Nephron progenitor cell (in vitro differentiated cells): ENCODE measurements around the gene XPOT.
A peak's percentile ranks its signal among the peaks of the same experiment; 100 is the strongest.

Experiments
- DNase-seq: peaks from one replicate; pipeline ENCODE4 v3.0.0; 2021
- H3K27ac Mint-ChIP-seq: 2 replicates; pipeline ENCODE4 v1.8.0; 2021; ENCODE audit warnings: mild to moderate bottlenecking, moderate library complexity, mixed read lengths
- H3K27me3 Mint-ChIP-seq: 2 replicates; pipeline ENCODE4 v1.8.0; 2021; ENCODE audit warnings: mild to moderate bottlenecking, low read depth, mixed read lengths; ENCODE audit not compliant: poor library complexity
- H3K36me3 Mint-ChIP-seq: 2 replicates; pipeline ENCODE4 v1.8.0; 2021; ENCODE audit warnings: low read depth, mixed read lengths
- H3K4me1 Mint-ChIP-seq: 2 replicates; pipeline ENCODE4 v1.8.0; 2021; ENCODE audit warnings: mixed read lengths
- H3K4me3 Mint-ChIP-seq: 2 replicates; pipeline ENCODE4 v1.8.0; 2021; ENCODE audit warnings: mild to moderate bottlenecking, moderate library complexity, mixed read lengths
- H3K9me3 Mint-ChIP-seq: 2 replicates; pipeline ENCODE4 v1.8.0; 2021; ENCODE audit warnings: mild to moderate bottlenecking, moderate library complexity, mixed read lengths
- TF ChIP-seq, protein P1 (sequence below): fragments of 200-600 bp; sonication (generic); IDR thresholded peaks from 2 replicates; pipeline ENCODE4 v1.5.0; 2021; ENCODE audit warnings: antibody characterized with exemption

XPOT gene

DNA sequence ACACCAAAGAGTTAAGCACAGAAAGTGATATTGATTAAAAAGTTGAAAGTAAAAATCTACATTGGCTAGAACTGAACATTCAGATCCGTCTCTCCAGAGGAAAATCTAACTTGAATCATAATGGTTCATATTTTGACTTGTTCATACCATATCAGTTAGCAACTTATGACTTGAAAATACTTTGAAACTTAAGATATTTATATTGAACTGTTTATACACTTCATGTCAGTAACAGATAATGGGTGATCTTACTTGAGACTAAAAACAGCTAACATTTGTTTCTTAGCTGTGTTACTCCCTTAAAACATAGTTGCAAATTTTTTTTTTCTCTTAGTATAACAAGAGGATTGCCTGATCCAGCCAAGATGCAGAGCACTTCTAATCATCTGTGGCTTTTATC lies 51.3 kb downstream of the XPOT start:
- Mint-ChIP-seq H3K27ac (no peak overlapping the region), H3K4me1 (peaks cover 57% of the 10 kb centered on the region), H3K9me3 (no peaks in the 10 kb centered on the region), H3K36me3 (peaks cover 43% of the 10 kb centered on the region), H3K27me3 (peaks cover 3% of the 10 kb centered on the region), H3K4me3 (no peak overlapping the region)
- TF ChIP-seq, protein P1, sequence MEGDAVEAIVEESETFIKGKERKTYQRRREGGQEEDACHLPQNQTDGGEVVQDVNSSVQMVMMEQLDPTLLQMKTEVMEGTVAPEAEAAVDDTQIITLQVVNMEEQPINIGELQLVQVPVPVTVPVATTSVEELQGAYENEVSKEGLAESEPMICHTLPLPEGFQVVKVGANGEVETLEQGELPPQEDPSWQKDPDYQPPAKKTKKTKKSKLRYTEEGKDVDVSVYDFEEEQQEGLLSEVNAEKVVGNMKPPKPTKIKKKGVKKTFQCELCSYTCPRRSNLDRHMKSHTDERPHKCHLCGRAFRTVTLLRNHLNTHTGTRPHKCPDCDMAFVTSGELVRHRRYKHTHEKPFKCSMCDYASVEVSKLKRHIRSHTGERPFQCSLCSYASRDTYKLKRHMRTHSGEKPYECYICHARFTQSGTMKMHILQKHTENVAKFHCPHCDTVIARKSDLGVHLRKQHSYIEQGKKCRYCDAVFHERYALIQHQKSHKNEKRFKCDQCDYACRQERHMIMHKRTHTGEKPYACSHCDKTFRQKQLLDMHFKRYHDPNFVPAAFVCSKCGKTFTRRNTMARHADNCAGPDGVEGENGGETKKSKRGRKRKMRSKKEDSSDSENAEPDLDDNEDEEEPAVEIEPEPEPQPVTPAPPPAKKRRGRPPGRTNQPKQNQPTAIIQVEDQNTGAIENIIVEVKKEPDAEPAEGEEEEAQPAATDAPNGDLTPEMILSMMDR = no peak
- DNase-seq = no peak

DNA sequence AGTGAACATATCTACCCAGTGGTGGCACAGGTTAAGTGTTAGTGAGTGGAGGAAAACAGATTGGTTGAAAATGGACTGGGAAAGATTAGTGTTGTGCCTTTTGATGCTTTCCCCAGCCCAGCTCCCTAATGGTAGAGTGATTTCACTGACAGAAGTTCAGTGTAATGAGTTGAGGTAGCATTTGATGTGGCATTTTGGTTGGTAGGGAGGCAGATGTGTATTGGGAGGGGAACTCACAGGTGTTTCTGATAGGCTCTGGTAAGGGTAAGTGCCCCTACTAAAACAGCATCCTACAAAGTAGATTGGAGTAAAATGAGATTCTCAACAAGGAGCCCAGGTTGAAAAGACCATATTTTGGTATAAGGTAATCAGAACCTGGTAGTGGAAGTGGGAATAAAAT lies 51.9 kb downstream of the XPOT start:
- TF ChIP-seq, protein P1 = no peak
- no peak overlapping the region for H3K4me3 Mint-ChIP-seq
- H3K36me3 Mint-ChIP-seq = peaks cover 47% of the 10 kb centered on the region
- peaks cover 3% of the 10 kb centered on the region for H3K27me3 Mint-ChIP-seq
- no peaks in the 10 kb centered on the region for H3K9me3 Mint-ChIP-seq
- peak overlapping the region; percentile 37 for H3K27ac Mint-ChIP-seq
- DNase-seq = no peak
- peaks cover 56% of the 10 kb centered on the region for H3K4me1 Mint-ChIP-seq

GRCh38 chr12:64457032-64457431 lies 52.8 kb downstream of the XPOT start:
- Mint-ChIP-seq H3K27ac (no peak overlapping the region), H3K4me1 (peaks cover 56% of the 10 kb centered on the region), H3K4me3 (no peak overlapping the region), H3K9me3 (no peaks in the 10 kb centered on the region), H3K36me3 (peaks cover 54% of the 10 kb centered on the region), H3K27me3 (no peaks in the 10 kb centered on the region)
- TF ChIP-seq, protein P1 = no peak
- DNase-seq = no peak

DNA sequence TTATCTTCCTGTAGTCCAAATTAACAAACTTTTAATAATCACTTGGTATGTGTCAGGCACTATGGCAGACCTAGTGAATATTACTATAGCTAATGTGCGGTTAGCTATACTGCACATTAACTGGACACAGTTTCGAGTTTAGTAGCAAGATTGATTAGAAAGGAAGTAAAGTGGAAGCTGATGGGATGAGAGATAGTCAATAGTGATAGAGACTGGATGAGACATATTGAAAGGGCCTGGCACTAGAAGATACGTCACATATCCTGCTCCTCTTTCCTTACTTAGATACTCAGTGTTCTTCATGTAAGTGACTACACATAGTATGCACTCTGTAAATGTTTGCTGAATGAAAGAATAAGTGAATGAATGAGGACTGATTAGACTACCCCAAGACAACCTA lies 53.3 kb downstream of the XPOT start:
- H3K27me3 Mint-ChIP-seq = no peaks in the 10 kb centered on the region
- peaks cover 58% of the 10 kb centered on the region for H3K36me3 Mint-ChIP-seq
- peaks cover 59% of the 10 kb centered on the region for H3K4me1 Mint-ChIP-seq
- H3K9me3 Mint-ChIP-seq = no peaks in the 10 kb centered on the region
- no peak for DNase-seq
- TF ChIP-seq, protein P1 = no peak
- no peak overlapping the region for H3K4me3 Mint-ChIP-seq
- H3K27ac Mint-ChIP-seq = peak overlapping the region; percentile 24

DNA sequence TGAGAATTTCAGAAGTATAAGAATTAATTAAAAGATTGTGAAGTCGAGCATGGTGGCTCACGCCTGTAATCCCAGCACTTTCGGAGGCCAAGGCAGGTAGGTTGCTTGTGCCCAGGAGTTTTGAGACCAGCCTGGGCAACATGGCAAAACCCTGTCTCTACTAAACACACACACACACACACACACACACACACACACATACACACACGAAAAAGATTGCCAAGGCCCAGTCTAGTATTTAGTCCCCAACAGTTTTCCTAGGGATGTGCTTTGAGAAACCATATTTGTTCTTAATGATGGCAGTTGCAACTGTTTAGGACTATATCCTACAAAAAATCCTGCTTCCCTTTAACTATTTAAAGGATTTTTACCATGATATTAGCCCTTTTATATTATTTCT lies 53.7 kb downstream of the XPOT start:
- no peak for DNase-seq
- Mint-ChIP-seq H3K4me3 (no peak overlapping the region), H3K27ac (peak overlapping the region; percentile 24), H3K27me3 (no peaks in the 10 kb centered on the region), H3K36me3 (peaks cover 62% of the 10 kb centered on the region), H3K4me1 (peaks cover 58% of the 10 kb centered on the region), H3K9me3 (no peaks in the 10 kb centered on the region)
- TF ChIP-seq, protein P1 = no peak

DNA sequence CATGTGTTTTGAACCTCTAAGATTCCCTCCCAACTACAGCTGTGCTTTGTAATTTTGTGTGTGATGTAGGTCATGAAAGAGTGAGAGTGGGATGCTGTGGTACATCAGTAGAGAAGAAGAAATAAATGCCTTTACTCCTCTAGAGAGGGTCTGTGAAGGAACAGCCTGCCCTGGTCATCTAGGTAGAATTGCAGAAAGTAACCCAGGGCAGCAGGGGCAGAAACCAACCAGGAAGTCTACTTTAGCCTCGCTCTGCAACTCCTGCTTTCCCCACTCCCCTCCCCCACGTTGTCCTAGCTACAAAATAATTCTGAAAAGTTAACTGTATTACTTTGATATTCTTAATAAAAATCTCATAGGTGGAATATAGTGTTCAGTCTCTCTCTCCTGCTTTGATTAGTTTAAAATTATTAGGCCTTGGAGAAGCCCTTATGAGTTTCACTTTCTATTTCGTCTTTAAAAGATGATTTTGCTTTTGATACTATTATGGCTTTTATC lies 55.3 kb downstream of the XPOT start:
- TF ChIP-seq, protein P1 = no peak
- H3K36me3 Mint-ChIP-seq = peaks cover 75% of the 10 kb centered on the region
- H3K4me1 Mint-ChIP-seq = peaks cover 50% of the 10 kb centered on the region
- peak overlapping the region; percentile 49 for H3K27ac Mint-ChIP-seq
- no peaks in the 10 kb centered on the region for H3K27me3 Mint-ChIP-seq
- no peak overlapping the region for H3K4me3 Mint-ChIP-seq
- no peak for DNase-seq
- H3K9me3 Mint-ChIP-seq = no peaks in the 10 kb centered on the region
